ENCODE results near the gene PLTP. TPM values are rescaled to one million over a fixed set of nuclear protein-coding genes. Genes with fewer than 3 reads are reported as not detected.

PLTP gene
- total and polyA plus RNA-seq, 2 experiments from 2014 or later: 22.6 to 25.7 TPM

DNA sequence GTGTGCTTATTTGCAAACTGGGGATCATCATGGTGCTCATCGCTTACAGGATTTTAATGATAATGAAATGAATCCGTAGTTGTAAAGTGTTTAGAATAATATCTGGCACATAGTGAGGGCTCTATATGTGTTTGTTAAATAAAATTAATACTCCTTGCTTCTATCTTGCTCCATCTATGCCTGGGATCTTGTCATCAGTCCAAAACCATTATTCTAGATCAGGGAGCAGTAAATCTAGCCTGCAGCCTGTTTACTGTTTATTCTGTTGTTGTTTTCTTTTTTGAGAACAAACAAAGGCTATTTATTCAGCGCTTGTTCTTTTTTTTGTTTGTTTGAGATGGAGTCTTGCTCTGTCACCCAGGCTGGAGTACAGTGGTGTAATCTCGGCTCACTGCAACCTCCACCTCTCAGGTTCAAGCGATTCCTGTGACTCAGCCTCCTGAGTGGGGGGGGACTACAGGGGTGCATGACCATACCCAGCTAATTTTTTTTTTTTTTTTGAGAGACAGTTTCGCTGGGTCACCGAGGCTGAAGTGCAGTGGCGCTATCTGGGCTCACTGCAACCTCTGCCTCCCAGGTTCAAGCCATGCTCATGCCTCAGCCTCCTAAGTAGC, 62.9 kb downstream of the PLTP start:
- H3K27ac ChIP-seq: no peak overlapping the region
- no peak overlapping the region for H3K4me2 ChIP-seq (ENCODE audit: unreplicated experiment)
- no peaks in the 10 kb centered on the region for H4K20me1 ChIP-seq (ENCODE audit: insufficient read depth)
- peaks cover 8% of the 10 kb centered on the region for H3K79me2 ChIP-seq (ENCODE audit: insufficient read depth)
- no peaks in the 10 kb centered on the region for H3K27me3 ChIP-seq (replicated peaks; ENCODE audit: insufficient read depth)
- H2AFZ ChIP-seq: no peak overlapping the region
- no peak overlapping the region for H3K9ac ChIP-seq
- WGBS, 2 experiments (ENCODE audit: low coverage in 1 of 2, low lambda C conversion rate in 2 of 2, missing lambda C conversion rate in 2 of 2): 89 to 95% methylated on average over 8 of the region's 8 CpGs
- no peaks in the 10 kb centered on the region for H3K9me3 ChIP-seq (ENCODE audit: low read depth)
- TF ChIP-seq EZH2phosphoT487 (IDR thresholded peaks at IDR 0.05; ENCODE audit: insufficient read depth, low read depth) (no peak), EZH2 (IDR thresholded peaks at IDR 0.05; ENCODE audit: insufficient read depth, poor library complexity, severe bottlenecking) (no peak)
- H3K4me3 ChIP-seq: no peak overlapping the region
- peaks cover 12% of the 10 kb centered on the region for H3K36me3 ChIP-seq (ENCODE audit: low read depth)
- no peaks in the 10 kb centered on the region for H3K4me1 ChIP-seq (ENCODE audit: insufficient read depth)
- 0 out of 2 replicates have a peak, but pooled peaks cover 10% of the 10 kb centered on the region for H3F3A ChIP-seq (ENCODE audit: insufficient read depth)
- in situ Hi-C loops (cut with MboI): no loop called here
- DNase-seq: no peak
- H3K9me2 ChIP-seq (ENCODE audit: insufficient read depth): no peaks in the 10 kb centered on the region

Other genes starting within 250 kb of the PLTP start
- gene WFDC11, start 241.9 kb downstream of the PLTP start, total RNA-seq (2014; rRNA removed; shearing (Covaris generic)): not detected in 2 replicates
- gene WFDC11, start 241.9 kb downstream of the PLTP start, polyA plus RNA-seq (2016; fragmentation: Nextera tagmentation; extraction: Ambion mirVana): not detected in 2 replicates
- not detected in 2 replicates for gene WFDC13, start 210.1 kb downstream of the PLTP start, total RNA-seq (2014; rRNA removed; shearing (Covaris generic))
- not detected in 2 replicates for gene WFDC13, start 210.1 kb downstream of the PLTP start, polyA plus RNA-seq (2016; fragmentation: Nextera tagmentation; extraction: Ambion mirVana)
- gene WFDC10B, start 207.1 kb downstream of the PLTP start, total RNA-seq (2014; rRNA removed; shearing (Covaris generic)): not detected in 2 replicates
- gene WFDC10B, start 207.1 kb downstream of the PLTP start, polyA plus RNA-seq (2016; fragmentation: Nextera tagmentation; extraction: Ambion mirVana): not detected in 2 replicates
- gene SPINT4, start 189.8 kb downstream of the PLTP start, total RNA-seq (2014; rRNA removed; shearing (Covaris generic)): not detected in 2 replicates
- gene SPINT4, start 189.8 kb downstream of the PLTP start, polyA plus RNA-seq (2016; fragmentation: Nextera tagmentation; extraction: Ambion mirVana): not detected in 2 replicates
- gene WFDC3, start 120.3 kb downstream of the PLTP start, total RNA-seq (2014; rRNA removed; shearing (Covaris generic)): 0.76 TPM in 1 of 2 replicates, not detected in the other
- gene WFDC3, start 120.3 kb downstream of the PLTP start, polyA plus RNA-seq (2016; fragmentation: Nextera tagmentation; extraction: Ambion mirVana): 2.4 and 3.6 TPM in 2 replicates
- gene DNTTIP1, start 120.2 kb downstream of the PLTP start, total RNA-seq (2014; rRNA removed; shearing (Covaris generic)): 12.4 and 22.9 TPM in 2 replicates
- gene DNTTIP1, start 120.2 kb downstream of the PLTP start, polyA plus RNA-seq (2016; fragmentation: Nextera tagmentation; extraction: Ambion mirVana): 57.2 and 57.6 TPM in 2 replicates
- gene UBE2C, start 99.5 kb downstream of the PLTP start, total RNA-seq (2014; rRNA removed; shearing (Covaris generic)): 33.8 and 38.8 TPM in 2 replicates
- gene UBE2C, start 99.5 kb downstream of the PLTP start, polyA plus RNA-seq (2016; fragmentation: Nextera tagmentation; extraction: Ambion mirVana): 69.2 and 78.4 TPM in 2 replicates
- gene TNNC2, start 84.8 kb downstream of the PLTP start, total RNA-seq (2014; rRNA removed; shearing (Covaris generic)): not detected in 2 replicates
- 0.83 and 1.1 TPM in 2 replicates for gene TNNC2, start 84.8 kb downstream of the PLTP start, polyA plus RNA-seq (2016; fragmentation: Nextera tagmentation; extraction: Ambion mirVana)
- 88.4 and 100 TPM in 2 replicates for gene SNX21, start 78.4 kb downstream of the PLTP start, total RNA-seq (2014; rRNA removed; shearing (Covaris generic))
- 50.9 and 54.7 TPM in 2 replicates for gene SNX21, start 78.4 kb downstream of the PLTP start, polyA plus RNA-seq (2016; fragmentation: Nextera tagmentation; extraction: Ambion mirVana)
- 37.2 and 55.2 TPM in 2 replicates for gene ACOT8, start 54.8 kb downstream of the PLTP start, total RNA-seq (2014; rRNA removed; shearing (Covaris generic))
- gene ACOT8, start 54.8 kb downstream of the PLTP start, polyA plus RNA-seq (2016; fragmentation: Nextera tagmentation; extraction: Ambion mirVana): 30.0 and 32.9 TPM in 2 replicates
- gene ZSWIM3, start 54.5 kb downstream of the PLTP start, total RNA-seq (2014; rRNA removed; shearing (Covaris generic)): 4.3 and 5.3 TPM in 2 replicates
- gene ZSWIM3, start 54.5 kb downstream of the PLTP start, polyA plus RNA-seq (2016; fragmentation: Nextera tagmentation; extraction: Ambion mirVana): 1.9 and 2.0 TPM in 2 replicates
- gene ZSWIM1, start 30.9 kb downstream of the PLTP start, total RNA-seq (2014; rRNA removed; shearing (Covaris generic)): 7.7 and 8.9 TPM in 2 replicates
- 6.6 and 8.5 TPM in 2 replicates for gene ZSWIM1, start 30.9 kb downstream of the PLTP start, polyA plus RNA-seq (2016; fragmentation: Nextera tagmentation; extraction: Ambion mirVana)
- gene SPATA25, start 24.5 kb downstream of the PLTP start, total RNA-seq (2014; rRNA removed; shearing (Covaris generic)): not detected in 2 replicates
- gene SPATA25, start 24.5 kb downstream of the PLTP start, polyA plus RNA-seq (2016; fragmentation: Nextera tagmentation; extraction: Ambion mirVana): 0.27 TPM in 1 of 2 replicates, not detected in the other
- 4.3 and 8.3 TPM in 2 replicates for gene NEURL2, start 20.9 kb downstream of the PLTP start, total RNA-seq (2014; rRNA removed; shearing (Covaris generic))
- 1.4 and 2.1 TPM in 2 replicates for gene NEURL2, start 20.9 kb downstream of the PLTP start, polyA plus RNA-seq (2016; fragmentation: Nextera tagmentation; extraction: Ambion mirVana)
- gene CTSA, start 20.8 kb downstream of the PLTP start, total RNA-seq (2014; rRNA removed; shearing (Covaris generic)): 154 and 176 TPM in 2 replicates
- 303 and 321 TPM in 2 replicates for gene CTSA, start 20.8 kb downstream of the PLTP start, polyA plus RNA-seq (2016; fragmentation: Nextera tagmentation; extraction: Ambion mirVana)
- 4.2 and 5.3 TPM in 2 replicates for gene PCIF1, start 22.5 kb upstream of the PLTP start, total RNA-seq (2014; rRNA removed; shearing (Covaris generic))
- gene PCIF1, start 22.5 kb upstream of the PLTP start, polyA plus RNA-seq (2016; fragmentation: Nextera tagmentation; extraction: Ambion mirVana): 23.8 and 24.3 TPM in 2 replicates
- gene ZNF335, start 60.0 kb upstream of the PLTP start, total RNA-seq (2014; rRNA removed; shearing (Covaris generic)): 10.8 and 12.6 TPM in 2 replicates
- gene ZNF335, start 60.0 kb upstream of the PLTP start, polyA plus RNA-seq (2016; fragmentation: Nextera tagmentation; extraction: Ambion mirVana): 6.0 and 6.9 TPM in 2 replicates
- not detected in 2 replicates for gene MMP9, start 96.8 kb upstream of the PLTP start, total RNA-seq (2014; rRNA removed; shearing (Covaris generic))
- gene MMP9, start 96.8 kb upstream of the PLTP start, polyA plus RNA-seq (2016; fragmentation: Nextera tagmentation; extraction: Ambion mirVana): 0.10 and 0.13 TPM in 2 replicates
- gene SLC12A5, start 117.1 kb upstream of the PLTP start, total RNA-seq (2014; rRNA removed; shearing (Covaris generic)): not detected in 2 replicates
- gene SLC12A5, start 117.1 kb upstream of the PLTP start, polyA plus RNA-seq (2016; fragmentation: Nextera tagmentation; extraction: Ambion mirVana): 0.55 and 0.58 TPM in 2 replicates
- gene NCOA5, start 177.8 kb upstream of the PLTP start, total RNA-seq (2014; rRNA removed; shearing (Covaris generic)): 15.9 and 20.4 TPM in 2 replicates
- gene NCOA5, start 177.8 kb upstream of the PLTP start, polyA plus RNA-seq (2016; fragmentation: Nextera tagmentation; extraction: Ambion mirVana): 14.9 and 15.3 TPM in 2 replicates
- gene CD40, start 206.2 kb upstream of the PLTP start, total RNA-seq (2014; rRNA removed; shearing (Covaris generic)): 1.8 and 2.5 TPM in 2 replicates
- 2.8 and 3.4 TPM in 2 replicates for gene CD40, start 206.2 kb upstream of the PLTP start, polyA plus RNA-seq (2016; fragmentation: Nextera tagmentation; extraction: Ambion mirVana)

All from GM23248 (cell line).